B cell (primary cell): ENCODE measurements around the gene IDH3A. TPM values are rescaled to one million over a fixed set of nuclear protein-coding genes. Genes with fewer than 3 reads are reported as not detected.

Source experiments
- ATAC-seq: fragments of 200-7000 bp; cut with Tn5 transposase; one replicate; pipeline ENCODE4 v1.10.0; 2021; ENCODE audit warnings: low read depth, mild to moderate bottlenecking, moderate number of reproducible peaks, moderate library complexity
- CTCF ChIA-PET: fragments of 350-600 bp; sonication (Branson Sonifier 250); formaldehyde crosslinking; loops from one replicate; lab custom pipeline; 2021; ENCODE audit warnings: antibody characterized with exemption, inconsistent platforms; lab: Charles Lee
- POLR2A ChIA-PET: fragments of 350-600 bp; sonication (Branson Sonifier 250); formaldehyde crosslinking; loops from one replicate; lab custom pipeline; 2021; ENCODE audit warnings: antibody characterized with exemption; lab: Charles Lee
- DNase-seq: peaks from one replicate; pipeline ENCODE4 v3.0.0; 2013
- H2AFZ ChIP-seq: 2 replicates; pipeline ENCODE4 v1.6.1; 2012; ENCODE audit warnings: mild to moderate bottlenecking, low read depth, low read length; ENCODE audit not compliant: insufficient read depth, poor library complexity, severe bottlenecking
- H3K27ac ChIP-seq, 2 donors: 1 replicate in 1 of 2; 2 replicates in 1 of 2; pipeline ENCODE4 v1.5.1; 2012 to 2013; ENCODE audit warnings: low read length in 2 of 2, mild to moderate bottlenecking in 2 of 2, moderate library complexity in 1 of 2
- H3K27me3 ChIP-seq, 4 experiments: fragments of 200-600 bp in 1 of 4; sonication (generic) in 1 of 4; replicated peaks in 1 of 4; 1 replicate in 2 of 4; 2 replicates in 2 of 4; pipeline versions ENCODE4 v1.6.1 to v1.7.0; 2013 to 2016; ENCODE audit warnings: low read length in 3 of 4, mild to moderate bottlenecking in 2 of 4, mixed read lengths in 1 of 4, moderate library complexity in 1 of 4; ENCODE audit not compliant: insufficient read depth in 4 of 4, control insufficient read depth in 3 of 4; ENCODE audit errors: control extremely low read depth in 1 of 4
- H3K36me3 ChIP-seq, 2 experiments: replicated peaks in 1 of 2; 1 replicate in 1 of 2; 2 replicates in 1 of 2; pipeline versions ENCODE4 v1.6.1 to v1.7.1; 2013; ENCODE audit warnings: low read length in 1 of 2; ENCODE audit not compliant: insufficient read depth in 2 of 2, control insufficient read depth in 1 of 2; ENCODE audit errors: control extremely low read depth in 1 of 2, extremely low read depth in 1 of 2
- H3K4me1 ChIP-seq, 2 donors: fragments of 200-600 bp in 1 of 2; sonication (generic) in 1 of 2; 1 replicate in 1 of 2; 2 replicates in 1 of 2; pipeline versions ENCODE4 v1.5.1 to v1.6.1; 2013 to 2017; ENCODE audit warnings: low read length in 2 of 2; ENCODE audit not compliant: control insufficient read depth in 2 of 2, insufficient read depth in 2 of 2
- H3K4me2 ChIP-seq: replicated peaks from 2 replicates; pipeline ENCODE3; 2012; ENCODE audit warnings: mild to moderate bottlenecking, low read depth, low read length; ENCODE audit not compliant: poor library complexity, severe bottlenecking
- H3K4me3 ChIP-seq, 5 experiments: fragments of 200-600 bp in 1 of 5; sonication (generic) in 1 of 5; 1 replicate in 3 of 5; 2 replicates in 2 of 5; pipeline versions ENCODE4 v1.5.1 to v1.7.0; 2011 to 2016; ENCODE audit warnings: low read length in 4 of 5, mild to moderate bottlenecking in 4 of 5, low read depth in 2 of 5, control low read depth in 1 of 5, moderate library complexity in 1 of 5; ENCODE audit not compliant: insufficient read depth in 1 of 5; ENCODE audit errors: control extremely low read depth in 1 of 5, extremely low read depth in 1 of 5
- H3K79me2 ChIP-seq: fragments of 200-600 bp; sonication (generic); one replicate; pipeline ENCODE4 v1.6.0; 2016; ENCODE audit warnings: low read length; ENCODE audit not compliant: control insufficient read depth, insufficient read depth
- H3K9ac ChIP-seq: fragments of 200-600 bp; sonication (generic); 2 replicates; pipeline ENCODE4 v1.6.1; 2017; ENCODE audit warnings: mild to moderate bottlenecking, low read length, moderate library complexity
- H3K9me3 ChIP-seq, 3 donors: one replicate each; pipeline versions ENCODE4 v1.6.1 to v1.7.1; 2013; ENCODE audit warnings: low read length in 2 of 3; ENCODE audit not compliant: control insufficient read depth in 2 of 3, insufficient read depth in 1 of 3; ENCODE audit errors: control extremely low read depth in 1 of 3
- H4K20me1 ChIP-seq: 2 replicates; pipeline ENCODE4 v1.6.0; 2012; ENCODE audit warnings: mild to moderate bottlenecking, low read length; ENCODE audit not compliant: insufficient read depth, control insufficient read depth, poor library complexity, severe bottlenecking
- H3K27ac Mint-ChIP-seq: one replicate; pipeline ENCODE4 v1.8.0; 2021; ENCODE audit warnings: mixed read lengths
- H3K27me3 Mint-ChIP-seq: one replicate; pipeline ENCODE4 v1.8.0; 2021; ENCODE audit warnings: mixed read lengths
- H3K4me1 Mint-ChIP-seq: one replicate; pipeline ENCODE4 v1.8.0; 2021; ENCODE audit warnings: mixed read lengths
- H3K4me3 Mint-ChIP-seq: one replicate; pipeline ENCODE4 v1.8.0; 2021; ENCODE audit warnings: mixed read lengths
- H3K9me3 Mint-ChIP-seq: one replicate; pipeline ENCODE4 v1.8.0; 2022; ENCODE audit warnings: mixed read lengths; ENCODE audit not compliant: insufficient read depth
- EZH2 ChIP-seq: IDR thresholded peaks from 2 replicates; pipeline ENCODE4 v1.6.1; 2012; ENCODE audit warnings: borderline replicate concordance, low read depth, mild to moderate bottlenecking, moderate library complexity, low read length; ENCODE audit not compliant: insufficient read depth, poor library complexity, severe bottlenecking
- WGBS: methylation state at CpG from one replicate; pipeline ENCODE4 v1.1.5; 2013; ENCODE audit warnings: missing lambda C conversion rate; ENCODE audit not compliant: insufficient coverage; 5-methylcytosine and 5-hydroxymethylcytosine counted together
- intact Hi-C: fragments of 100-400 bp; cut with micrococcal nuclease; formaldehyde crosslinking; loops from one replicate; pipeline ENCODE4 v1.10.0; 2022
- polyA plus RNA-seq: library from polyadenylated mRNA; depleted of rRNA; stranded (reverse); fragments of >200 nt; gene quantifications from 2 replicates; pipeline ENCODE4 v1.2.3, GENCODE V29; 2012
- total RNA-seq, 2 donors: library from RNA; stranded (reverse); fragments of 120-200 nt in 1 of 2; gene quantifications; 1 replicate in 1 of 2; 2 replicates in 1 of 2; pipeline versions ENCODE4 v1.2.3 to v1.2.4, GENCODE V29; 2013 to 2022
- TF ChIP-seq, protein P1 (sequence below): fragments of 200-600 bp; IDR thresholded peaks from one replicate; pipeline ENCODE4 v1.8.0; 2022; ENCODE audit warnings: antibody characterized with exemption, mild to moderate bottlenecking

The IDH3A gene
- total and polyA plus RNA-seq, 2 donors (not counting 1 experiment from before 2014, with no cell fraction given) = 39.7 to 71.7 TPM

DNA sequence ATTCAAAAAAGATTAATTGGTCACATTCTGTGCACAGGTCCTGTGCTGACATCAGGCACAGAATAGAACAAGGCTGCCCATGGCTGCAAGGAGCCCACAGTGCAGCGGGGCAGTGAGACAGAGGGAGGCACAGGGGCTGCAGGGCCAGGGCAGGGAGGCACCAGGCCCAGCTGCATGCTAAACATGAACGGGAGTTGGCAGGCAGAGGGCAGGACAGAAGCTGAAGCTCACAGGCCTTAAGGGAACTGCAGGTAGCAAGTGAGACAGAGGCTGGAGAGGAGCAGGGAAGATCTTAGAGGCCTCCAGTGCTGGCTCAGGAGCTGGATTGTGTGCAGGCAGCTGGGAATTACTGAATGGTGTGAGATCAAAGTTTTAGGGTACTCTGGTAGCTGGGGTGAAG, 26.2 kb downstream of the IDH3A start:
- intact Hi-C loops = no loop called here
- Histone ChIP-seq H3K36me3 (no peaks in the 10 kb centered on the region), H3K27me3 (no peaks in the 10 kb centered on the region), H3K4me3 (no peak overlapping the region), H4K20me1 (no peaks in the 10 kb centered on the region), H3K79me2 (no peaks in the 10 kb centered on the region), H2AFZ (no peak overlapping the region), H3K9ac (no peak overlapping the region), H3K4me1 (peaks cover 49 to 51% of the 10 kb centered on the region in 2 donors), H3K4me2 (peak overlapping the region; percentile 59), H3K27ac (no peak overlapping the region), H3K9me3 (peaks cover 0 to 13% (median 0%) of the 10 kb centered on the region in 3 donors)
- 53% methylated on average over 2 of the region's 2 CpGs for WGBS
- ATAC-seq (no peak), DNase-seq (no peak)
- Mint-ChIP-seq H3K9me3 (no peaks in the 10 kb centered on the region), H3K27me3 (no peaks in the 10 kb centered on the region), H3K27ac (no peak overlapping the region), H3K4me3 (no peak overlapping the region), H3K4me1 (peaks cover 58% of the 10 kb centered on the region)
- no peak for TF ChIP-seq EZH2
- TF ChIP-seq, protein P1, sequence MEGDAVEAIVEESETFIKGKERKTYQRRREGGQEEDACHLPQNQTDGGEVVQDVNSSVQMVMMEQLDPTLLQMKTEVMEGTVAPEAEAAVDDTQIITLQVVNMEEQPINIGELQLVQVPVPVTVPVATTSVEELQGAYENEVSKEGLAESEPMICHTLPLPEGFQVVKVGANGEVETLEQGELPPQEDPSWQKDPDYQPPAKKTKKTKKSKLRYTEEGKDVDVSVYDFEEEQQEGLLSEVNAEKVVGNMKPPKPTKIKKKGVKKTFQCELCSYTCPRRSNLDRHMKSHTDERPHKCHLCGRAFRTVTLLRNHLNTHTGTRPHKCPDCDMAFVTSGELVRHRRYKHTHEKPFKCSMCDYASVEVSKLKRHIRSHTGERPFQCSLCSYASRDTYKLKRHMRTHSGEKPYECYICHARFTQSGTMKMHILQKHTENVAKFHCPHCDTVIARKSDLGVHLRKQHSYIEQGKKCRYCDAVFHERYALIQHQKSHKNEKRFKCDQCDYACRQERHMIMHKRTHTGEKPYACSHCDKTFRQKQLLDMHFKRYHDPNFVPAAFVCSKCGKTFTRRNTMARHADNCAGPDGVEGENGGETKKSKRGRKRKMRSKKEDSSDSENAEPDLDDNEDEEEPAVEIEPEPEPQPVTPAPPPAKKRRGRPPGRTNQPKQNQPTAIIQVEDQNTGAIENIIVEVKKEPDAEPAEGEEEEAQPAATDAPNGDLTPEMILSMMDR = no peak
- ChIA-PET CTCF (interaction anchor here (1.0 to 7.7 kb wide), 5 partner anchors 20 to 67 kb away, joined by 3 to 83 read pairs (median 6); partner anchors contain the start of gene CIB2), POLR2A (no interaction called here)

GRCh38 chr15:78177447-78177873, 28.3 kb downstream of the IDH3A start:
- Histone ChIP-seq H3K27ac (no peak overlapping the region), H3K79me2 (no peaks in the 10 kb centered on the region), H3K4me2 (no peak overlapping the region), H3K9me3 (peaks cover 0 to 13% (median 0%) of the 10 kb centered on the region in 3 donors), H3K4me3 (no peak overlapping the region), H3K27me3 (no peaks in the 10 kb centered on the region), H3K36me3 (no peaks in the 10 kb centered on the region), H4K20me1 (no peaks in the 10 kb centered on the region), H3K4me1 (peaks cover 29 to 30% of the 10 kb centered on the region in 2 donors), H2AFZ (no peak overlapping the region), H3K9ac (no peak overlapping the region)
- intact Hi-C loops = no loop called here
- CTCF ChIA-PET = interaction anchor here (0.8 to 7.7 kb wide), 8 partner anchors 12 to 69 kb away, joined by 3 to 83 read pairs (median 4); partner anchors contain the start of gene IDH3A
- no peaks in the 10 kb centered on the region for H3K9me3 Mint-ChIP-seq
- ATAC-seq = no peak
- TF ChIP-seq EZH2 = no peak
- TF ChIP-seq, protein P1 = peak; percentile 59
- peak; percentile 38 for DNase-seq
- H3K4me3 Mint-ChIP-seq = no peak overlapping the region
- no peak overlapping the region for H3K27ac Mint-ChIP-seq
- peaks cover 38% of the 10 kb centered on the region for H3K4me1 Mint-ChIP-seq
- POLR2A ChIA-PET = no interaction called here
- WGBS = 30% methylated on average over 9 of the region's 12 CpGs
- no peaks in the 10 kb centered on the region for H3K27me3 Mint-ChIP-seq
